Esophagus squamous epithelium (tissue), 4 donors: ENCODE measurements around the gene BMP2K.

Experiments used
- POLR2A ChIP-seq, 4 donors: fragments of 450-650 bp; IDR thresholded peaks; one replicate each; pipeline ENCODE4 v1.6.1; 2017; ENCODE audit warnings: antibody characterized with exemption in 4 of 4, mild to moderate bottlenecking in 4 of 4, moderate library complexity in 3 of 4
- TF ChIP-seq, protein P1 (sequence below), 6 experiments: fragments of 450-650 bp in 4 of 6; fragments of 200-600 bp in 2 of 6; sonication (generic) in 2 of 6; IDR thresholded peaks; one replicate each; pipeline ENCODE4 v1.5.1; 2016 to 2019; ENCODE audit warnings: antibody characterized with exemption in 6 of 6, mild to moderate bottlenecking in 4 of 6, moderate library complexity in 4 of 6

DNA sequence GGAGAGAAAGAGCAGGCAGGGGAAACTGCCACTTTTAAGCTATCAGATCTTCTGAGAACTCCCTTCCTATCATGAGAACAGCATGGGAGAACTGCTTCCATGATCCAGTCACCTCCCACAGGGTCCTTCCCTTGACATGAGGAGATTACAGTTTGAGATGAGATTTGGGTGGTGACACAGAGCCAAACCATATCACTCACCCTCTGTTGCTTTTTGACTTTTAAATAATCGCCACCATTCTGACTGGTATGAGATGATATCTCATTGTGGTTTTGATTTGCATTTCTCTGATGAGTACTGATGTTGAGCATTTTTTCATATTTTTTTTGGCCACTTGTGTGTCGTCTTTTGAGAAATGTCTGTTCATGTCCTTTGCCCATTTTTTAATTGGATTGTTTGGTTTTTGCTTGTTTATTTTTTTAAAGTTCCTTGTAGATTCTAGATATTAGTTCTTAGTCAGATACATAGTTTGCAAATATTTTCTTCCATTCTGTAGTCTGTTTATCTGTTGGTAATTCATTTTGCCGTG lies 169.6 kb downstream of the BMP2K start:
- TF ChIP-seq, protein P1, sequence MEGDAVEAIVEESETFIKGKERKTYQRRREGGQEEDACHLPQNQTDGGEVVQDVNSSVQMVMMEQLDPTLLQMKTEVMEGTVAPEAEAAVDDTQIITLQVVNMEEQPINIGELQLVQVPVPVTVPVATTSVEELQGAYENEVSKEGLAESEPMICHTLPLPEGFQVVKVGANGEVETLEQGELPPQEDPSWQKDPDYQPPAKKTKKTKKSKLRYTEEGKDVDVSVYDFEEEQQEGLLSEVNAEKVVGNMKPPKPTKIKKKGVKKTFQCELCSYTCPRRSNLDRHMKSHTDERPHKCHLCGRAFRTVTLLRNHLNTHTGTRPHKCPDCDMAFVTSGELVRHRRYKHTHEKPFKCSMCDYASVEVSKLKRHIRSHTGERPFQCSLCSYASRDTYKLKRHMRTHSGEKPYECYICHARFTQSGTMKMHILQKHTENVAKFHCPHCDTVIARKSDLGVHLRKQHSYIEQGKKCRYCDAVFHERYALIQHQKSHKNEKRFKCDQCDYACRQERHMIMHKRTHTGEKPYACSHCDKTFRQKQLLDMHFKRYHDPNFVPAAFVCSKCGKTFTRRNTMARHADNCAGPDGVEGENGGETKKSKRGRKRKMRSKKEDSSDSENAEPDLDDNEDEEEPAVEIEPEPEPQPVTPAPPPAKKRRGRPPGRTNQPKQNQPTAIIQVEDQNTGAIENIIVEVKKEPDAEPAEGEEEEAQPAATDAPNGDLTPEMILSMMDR (IDR thresholded peaks at IDR 0.05) = no peak
- no peak for TF ChIP-seq POLR2A (IDR thresholded peaks at IDR 0.05)
